ENCODE results near the gene GPD2. TPM values are rescaled to one million over a fixed set of nuclear protein-coding genes. Genes with fewer than 3 reads are reported as not detected.
A peak's percentile ranks its signal among the peaks of the same experiment; 100 is the strongest.

GPD2 gene
- polyA plus RNA-seq, 1 donor (not counting 4 experiments of a cell fraction or from before 2014, with no cell fraction given), result 27.6 TPM

DNA sequence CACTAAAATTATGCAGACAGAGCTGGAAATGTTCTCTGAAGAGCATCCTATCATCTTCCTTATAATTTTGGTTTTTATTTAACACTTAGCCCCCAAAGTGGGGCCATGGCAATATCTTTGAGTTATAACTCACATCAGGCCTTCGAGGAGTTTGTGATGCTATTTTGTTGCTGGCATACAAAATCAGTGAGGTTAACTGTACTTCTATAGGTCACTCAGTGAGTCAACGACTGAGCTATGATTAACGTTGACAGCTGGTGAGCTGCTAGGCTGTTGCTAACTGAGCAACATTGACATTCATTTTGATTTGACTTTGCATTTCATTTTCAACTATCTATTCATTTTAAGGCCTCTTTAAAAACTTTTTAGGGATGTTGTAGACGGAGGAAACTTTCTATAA, 50.0 kb downstream of the GPD2 start:
- H3K27me3 ChIP-seq (ENCODE audit: control insufficient read depth, extremely low read depth, insufficient read depth, low read length), result no peaks in the 10 kb centered on the region
- TF ChIP-seq, protein P1, sequence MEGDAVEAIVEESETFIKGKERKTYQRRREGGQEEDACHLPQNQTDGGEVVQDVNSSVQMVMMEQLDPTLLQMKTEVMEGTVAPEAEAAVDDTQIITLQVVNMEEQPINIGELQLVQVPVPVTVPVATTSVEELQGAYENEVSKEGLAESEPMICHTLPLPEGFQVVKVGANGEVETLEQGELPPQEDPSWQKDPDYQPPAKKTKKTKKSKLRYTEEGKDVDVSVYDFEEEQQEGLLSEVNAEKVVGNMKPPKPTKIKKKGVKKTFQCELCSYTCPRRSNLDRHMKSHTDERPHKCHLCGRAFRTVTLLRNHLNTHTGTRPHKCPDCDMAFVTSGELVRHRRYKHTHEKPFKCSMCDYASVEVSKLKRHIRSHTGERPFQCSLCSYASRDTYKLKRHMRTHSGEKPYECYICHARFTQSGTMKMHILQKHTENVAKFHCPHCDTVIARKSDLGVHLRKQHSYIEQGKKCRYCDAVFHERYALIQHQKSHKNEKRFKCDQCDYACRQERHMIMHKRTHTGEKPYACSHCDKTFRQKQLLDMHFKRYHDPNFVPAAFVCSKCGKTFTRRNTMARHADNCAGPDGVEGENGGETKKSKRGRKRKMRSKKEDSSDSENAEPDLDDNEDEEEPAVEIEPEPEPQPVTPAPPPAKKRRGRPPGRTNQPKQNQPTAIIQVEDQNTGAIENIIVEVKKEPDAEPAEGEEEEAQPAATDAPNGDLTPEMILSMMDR (optimal IDR thresholded peaks at IDR 0.05 in 1 of 3, IDR thresholded peaks at IDR 0.05 in 1 of 3, conservative IDR thresholded peaks at IDR 0.05 in 1 of 3; ENCODE audit: extremely low read depth in 1 of 3, insufficient read depth in 2 of 3, low read length in 3 of 3), result no peak
- TF ChIP-seq EZH2 (IDR thresholded peaks at IDR 0.05; ENCODE audit: low read length), result no peak
- no peaks in the 10 kb centered on the region for H3K9me3 ChIP-seq (ENCODE audit: control insufficient read depth, low read depth, low read length)
- H4K20me1 ChIP-seq (ENCODE audit: control insufficient read depth, extremely low read depth, insufficient read depth, low read length), result no peaks in the 10 kb centered on the region
- dilution Hi-C loops (cut with MboI; ENCODE audit: extremely low pct_ligation_motif_present, low sequenced_read_pairs), result no loop called here
- DNase-seq (ENCODE audit: low read depth, low spot score) (no peak), FAIRE-seq (peak; percentile 75)
- no peaks in the 10 kb centered on the region for H3K36me3 ChIP-seq (ENCODE audit: control insufficient read depth in 2 of 2, extremely low read depth in 1 of 2, insufficient read depth in 2 of 2, low read length in 2 of 2)
- peaks cover 17% of the 10 kb centered on the region for H3K79me2 ChIP-seq (ENCODE audit: control insufficient read depth, insufficient read depth, low read length)
- H3K9ac ChIP-seq (ENCODE audit: control insufficient read depth, extremely low read depth, insufficient read depth, low read length), result no peak overlapping the region
- peaks cover 4% of the 10 kb centered on the region for H3K4me1 ChIP-seq (ENCODE audit: control insufficient read depth, extremely low read depth, insufficient read depth, low read length)
- no peak overlapping the region for H2AFZ ChIP-seq (ENCODE audit: control insufficient read depth, low read length)
- H3K27ac ChIP-seq (ENCODE audit: control insufficient read depth, insufficient read depth, low read length), result no peak overlapping the region
- no peak overlapping the region for H3K4me3 ChIP-seq (ENCODE audit: control insufficient read depth in 2 of 3, extremely low read depth in 1 of 3, insufficient read depth in 2 of 3, low read depth in 1 of 3, low read length in 3 of 3)
- H3K4me2 ChIP-seq (ENCODE audit: control insufficient read depth, extremely low read depth, insufficient read depth, low read depth, low read length), result no peak overlapping the region
- no peaks in the 10 kb centered on the region for H3K9me1 ChIP-seq (ENCODE audit: control insufficient read depth, extremely low read depth, insufficient read depth, low read length)

DNA sequence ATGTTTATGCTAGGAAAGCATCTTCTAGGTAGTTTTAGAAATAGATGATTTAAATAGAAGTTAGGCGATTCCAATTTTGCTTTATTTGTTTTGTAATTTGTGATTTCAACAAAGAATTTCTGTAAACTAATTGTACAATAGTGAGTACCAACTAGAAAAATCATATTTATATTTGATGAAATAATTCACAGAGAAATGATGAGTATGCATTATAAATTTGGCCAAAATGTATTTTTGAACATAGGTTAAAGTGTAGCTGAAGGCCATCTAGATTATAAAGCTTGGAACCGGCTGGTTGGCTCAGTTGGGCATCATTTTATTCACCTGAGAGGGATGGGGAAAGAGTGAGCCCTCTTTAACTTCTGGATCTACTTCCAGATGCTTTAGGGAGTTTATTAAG, 50.4 kb downstream of the GPD2 start:
- no peaks in the 10 kb centered on the region for H3K36me3 ChIP-seq (ENCODE audit: control insufficient read depth in 2 of 2, extremely low read depth in 1 of 2, insufficient read depth in 2 of 2, low read length in 2 of 2)
- no peaks in the 10 kb centered on the region for H3K9me1 ChIP-seq (ENCODE audit: control insufficient read depth, extremely low read depth, insufficient read depth, low read length)
- H3K27ac ChIP-seq (ENCODE audit: control insufficient read depth, insufficient read depth, low read length), result no peak overlapping the region
- H3K79me2 ChIP-seq (ENCODE audit: control insufficient read depth, insufficient read depth, low read length), result peaks cover 17% of the 10 kb centered on the region
- DNase-seq (ENCODE audit: low read depth, low spot score), result no peak
- H2AFZ ChIP-seq (ENCODE audit: control insufficient read depth, low read length), result no peak overlapping the region
- no peaks in the 10 kb centered on the region for H3K27me3 ChIP-seq (ENCODE audit: control insufficient read depth, extremely low read depth, insufficient read depth, low read length)
- no peak overlapping the region for H3K9ac ChIP-seq (ENCODE audit: control insufficient read depth, extremely low read depth, insufficient read depth, low read length)
- TF ChIP-seq EZH2 (IDR thresholded peaks at IDR 0.05; ENCODE audit: low read length), result no peak
- TF ChIP-seq, protein P1 (optimal IDR thresholded peaks at IDR 0.05 in 1 of 3, IDR thresholded peaks at IDR 0.05 in 1 of 3, conservative IDR thresholded peaks at IDR 0.05 in 1 of 3; ENCODE audit: extremely low read depth in 1 of 3, insufficient read depth in 2 of 3, low read length in 3 of 3), result no peak
- H3K4me2 ChIP-seq (ENCODE audit: control insufficient read depth, extremely low read depth, insufficient read depth, low read depth, low read length), result no peak overlapping the region
- H3K9me3 ChIP-seq (ENCODE audit: control insufficient read depth, low read depth, low read length), result no peaks in the 10 kb centered on the region
- peaks cover 4% of the 10 kb centered on the region for H3K4me1 ChIP-seq (ENCODE audit: control insufficient read depth, extremely low read depth, insufficient read depth, low read length)
- no peak for FAIRE-seq
- dilution Hi-C loops (cut with MboI; ENCODE audit: extremely low pct_ligation_motif_present, low sequenced_read_pairs), result no loop called here
- no peak overlapping the region for H3K4me3 ChIP-seq (ENCODE audit: control insufficient read depth in 2 of 3, extremely low read depth in 1 of 3, insufficient read depth in 2 of 3, low read depth in 1 of 3, low read length in 3 of 3)
- H4K20me1 ChIP-seq (ENCODE audit: control insufficient read depth, extremely low read depth, insufficient read depth, low read length), result no peaks in the 10 kb centered on the region

Data from keratinocyte (primary cell).